Osteoblast (primary cell): ENCODE data around the gene LMO2. TPM values are rescaled to one million over a fixed set of nuclear protein-coding genes. Genes with fewer than 3 reads are reported as not detected.
A peak's percentile ranks its signal among the peaks of the same experiment; 100 is the strongest.

Experiments used
- DNase-seq: peaks from one replicate; pipeline ENCODE4 v3.0.0; 2011; ENCODE audit warnings: low spot score, mixed read lengths; ENCODE audit not compliant: insufficient read length; ENCODE audit errors: missing footprints
- H2AFZ ChIP-seq: 2 replicates; pipeline ENCODE4 v1.6.0; 2011; ENCODE audit warnings: mild to moderate bottlenecking, low read length
- H3K27ac ChIP-seq: 2 replicates; pipeline ENCODE4 v1.5.1; 2011; ENCODE audit warnings: mild to moderate bottlenecking, low read depth, low read length, moderate library complexity
- H3K27me3 ChIP-seq: 2 replicates; pipeline ENCODE4 v1.6.0; 2012; ENCODE audit warnings: mild to moderate bottlenecking, control low read depth, inconsistent platforms, low read length, moderate library complexity; ENCODE audit not compliant: insufficient read depth
- H3K36me3 ChIP-seq: 2 replicates; pipeline ENCODE4 v1.5.1; 2011; ENCODE audit warnings: mild to moderate bottlenecking, low read length, control low read depth, moderate library complexity; ENCODE audit not compliant: insufficient read depth
- H3K4me1 ChIP-seq: 2 replicates; pipeline ENCODE4 v1.5.1; 2011; ENCODE audit warnings: mild to moderate bottlenecking, low read length, control low read depth, moderate library complexity; ENCODE audit not compliant: insufficient read depth
- H3K4me2 ChIP-seq: 2 replicates; pipeline ENCODE4 v1.6.0; 2011; ENCODE audit warnings: mild to moderate bottlenecking, low read length; ENCODE audit not compliant: insufficient read depth
- H3K4me3 ChIP-seq: fragments of 200-600 bp; sonication (generic); 3 replicates; pipeline ENCODE4 v1.5.1; 2012; ENCODE audit warnings: mild to moderate bottlenecking, low read length, inconsistent platforms; ENCODE audit not compliant: insufficient read depth
- H3K79me2 ChIP-seq: 2 replicates; pipeline ENCODE4 v1.6.0; 2012; ENCODE audit warnings: mild to moderate bottlenecking, low read length, control low read depth, inconsistent platforms; ENCODE audit not compliant: insufficient read depth
- H3K9me3 ChIP-seq: 2 replicates; pipeline ENCODE4 v1.5.1; 2011; ENCODE audit warnings: low read depth, low read length, control low read depth
- H4K20me1 ChIP-seq: 2 replicates; pipeline ENCODE4 v1.6.0; 2012; ENCODE audit warnings: mild to moderate bottlenecking, low read length, control low read depth; ENCODE audit not compliant: insufficient read depth
- total RNA-seq: library from RNA; depleted of rRNA; stranded (reverse); fragments of >200 nt; gene quantifications from 2 replicates; pipeline ENCODE4 v1.2.3, GENCODE V29; 2012
- TF ChIP-seq, protein P1 (sequence below): IDR thresholded peaks from 2 replicates; pipeline ENCODE4 v1.5.1; 2011; ENCODE audit warnings: mild to moderate bottlenecking, low read depth, low read length, moderate library complexity; ENCODE audit errors: extremely low read depth

Gene LMO2
- total RNA-seq, 1 donor: 1.4 TPM

- Histone ChIP-seq H3K9me3 (no peaks in the 10 kb centered on the region), H3K27ac (no peak overlapping the region), H3K4me2 (no peak overlapping the region), H4K20me1 (peaks cover 3% of the 10 kb centered on the region), H2AFZ (no peak overlapping the region), H3K36me3 (no peaks in the 10 kb centered on the region), H3K4me3 (no peak overlapping the region), H3K79me2 (no peaks in the 10 kb centered on the region), H3K27me3 (peaks cover 82% of the 10 kb centered on the region), H3K4me1 (no peaks in the 10 kb centered on the region)
- TF ChIP-seq, protein P1, sequence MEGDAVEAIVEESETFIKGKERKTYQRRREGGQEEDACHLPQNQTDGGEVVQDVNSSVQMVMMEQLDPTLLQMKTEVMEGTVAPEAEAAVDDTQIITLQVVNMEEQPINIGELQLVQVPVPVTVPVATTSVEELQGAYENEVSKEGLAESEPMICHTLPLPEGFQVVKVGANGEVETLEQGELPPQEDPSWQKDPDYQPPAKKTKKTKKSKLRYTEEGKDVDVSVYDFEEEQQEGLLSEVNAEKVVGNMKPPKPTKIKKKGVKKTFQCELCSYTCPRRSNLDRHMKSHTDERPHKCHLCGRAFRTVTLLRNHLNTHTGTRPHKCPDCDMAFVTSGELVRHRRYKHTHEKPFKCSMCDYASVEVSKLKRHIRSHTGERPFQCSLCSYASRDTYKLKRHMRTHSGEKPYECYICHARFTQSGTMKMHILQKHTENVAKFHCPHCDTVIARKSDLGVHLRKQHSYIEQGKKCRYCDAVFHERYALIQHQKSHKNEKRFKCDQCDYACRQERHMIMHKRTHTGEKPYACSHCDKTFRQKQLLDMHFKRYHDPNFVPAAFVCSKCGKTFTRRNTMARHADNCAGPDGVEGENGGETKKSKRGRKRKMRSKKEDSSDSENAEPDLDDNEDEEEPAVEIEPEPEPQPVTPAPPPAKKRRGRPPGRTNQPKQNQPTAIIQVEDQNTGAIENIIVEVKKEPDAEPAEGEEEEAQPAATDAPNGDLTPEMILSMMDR: no peak
- no peak for DNase-seq
Observed at GRCh38 chr11:33860926-33861325, 30.9 kb downstream of the LMO2 start.

DNA sequence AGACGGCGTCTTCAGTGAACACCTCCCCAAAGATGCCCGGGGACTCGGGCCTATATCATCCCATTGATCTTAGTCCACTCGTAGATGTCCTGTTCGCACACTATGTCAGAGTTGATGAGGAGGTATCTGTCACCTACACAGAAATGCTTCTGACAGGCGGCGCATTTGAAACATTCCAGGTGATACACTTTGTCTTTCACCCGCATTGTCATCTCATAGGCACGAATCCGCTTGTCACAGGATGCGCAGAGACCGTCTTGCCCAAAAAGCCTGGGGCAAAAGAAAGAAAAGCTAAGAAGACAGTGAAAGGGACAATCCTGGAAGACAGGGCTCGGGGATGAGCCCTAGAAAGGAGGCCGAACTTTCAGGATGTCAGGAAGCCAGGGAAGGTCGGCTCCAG is 32.6 kb downstream of the LMO2 start:
- Histone ChIP-seq H3K27me3 (peaks cover 70% of the 10 kb centered on the region), H3K79me2 (no peaks in the 10 kb centered on the region), H3K36me3 (no peaks in the 10 kb centered on the region), H3K9me3 (no peaks in the 10 kb centered on the region), H3K4me1 (no peaks in the 10 kb centered on the region), H3K4me3 (no peak overlapping the region), H4K20me1 (peaks cover 3% of the 10 kb centered on the region), H3K4me2 (no peak overlapping the region), H3K27ac (no peak overlapping the region), H2AFZ (no peak overlapping the region)
- TF ChIP-seq, protein P1: no peak
- DNase-seq: no peak

DNA sequence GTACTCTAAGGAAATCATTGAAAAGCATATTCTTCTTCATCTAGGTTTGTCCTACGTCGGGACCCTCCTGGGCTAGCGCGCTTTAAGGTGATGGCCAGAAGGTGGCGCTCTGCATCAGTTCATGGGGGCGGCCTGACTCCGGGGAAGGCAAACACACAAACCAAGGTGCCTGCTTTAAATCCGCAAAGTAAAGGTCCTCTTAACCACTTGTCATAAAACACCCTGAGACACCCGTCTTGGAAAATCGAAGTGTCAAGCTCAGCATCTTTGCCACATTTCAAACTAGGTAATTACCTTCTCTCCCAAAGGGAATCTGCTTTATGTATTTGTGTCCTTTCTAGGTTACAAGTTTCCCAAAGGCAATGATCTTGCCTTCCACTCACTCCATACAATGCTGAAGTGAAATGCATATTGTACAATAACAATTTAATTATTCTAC is 33.9 kb downstream of the LMO2 start:
- no peak overlapping the region for H3K4me2 ChIP-seq
- peaks cover 69% of the 10 kb centered on the region for H3K27me3 ChIP-seq
- H4K20me1 ChIP-seq: no peaks in the 10 kb centered on the region
- TF ChIP-seq, protein P1: peak; percentile 94
- no peaks in the 10 kb centered on the region for H3K9me3 ChIP-seq
- DNase-seq: peak; percentile 82
- H3K4me1 ChIP-seq: no peaks in the 10 kb centered on the region
- no peak overlapping the region for H3K4me3 ChIP-seq
- no peaks in the 10 kb centered on the region for H3K79me2 ChIP-seq
- H3K36me3 ChIP-seq: no peaks in the 10 kb centered on the region
- H3K27ac ChIP-seq: no peak overlapping the region
- no peak overlapping the region for H2AFZ ChIP-seq

- Histone ChIP-seq H3K4me2 (no peak overlapping the region), H2AFZ (no peak overlapping the region), H3K27me3 (peaks cover 61% of the 10 kb centered on the region), H4K20me1 (no peaks in the 10 kb centered on the region), H3K36me3 (no peaks in the 10 kb centered on the region), H3K79me2 (no peaks in the 10 kb centered on the region), H3K9me3 (no peaks in the 10 kb centered on the region), H3K27ac (no peak overlapping the region), H3K4me1 (no peaks in the 10 kb centered on the region), H3K4me3 (no peak overlapping the region)
- DNase-seq: no peak
- TF ChIP-seq, protein P1: no peak
Observed at GRCh38 chr11:33855500-33855899, 36.4 kb downstream of the LMO2 start.
